ENCODE data around the gene ZNF804B.

DNA sequence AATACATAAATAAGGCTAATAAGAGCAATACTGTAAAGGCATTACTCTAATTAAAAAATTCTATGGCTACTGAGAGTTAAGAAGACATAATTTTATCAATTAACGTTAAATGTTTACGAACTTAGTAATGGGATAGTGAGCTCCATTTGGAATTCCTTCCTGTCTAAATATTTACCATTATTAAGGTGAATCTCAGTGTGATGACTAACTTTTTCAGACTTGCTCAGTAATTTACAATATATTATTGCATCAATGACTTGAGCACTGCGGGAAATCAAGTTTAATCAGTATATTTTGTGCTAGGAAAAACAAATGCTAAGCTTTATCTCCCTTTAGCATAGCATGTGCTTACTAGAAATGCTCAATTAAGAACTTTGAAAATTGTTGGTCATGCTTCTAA, 318.5 kb downstream of the ZNF804B start:
- no peak for TF ChIP-seq EZH2 (IDR thresholded peaks at IDR 0.05; ENCODE audit: borderline replicate concordance, low read depth, low read length, severe bottlenecking)
- TF ChIP-seq, protein P1, sequence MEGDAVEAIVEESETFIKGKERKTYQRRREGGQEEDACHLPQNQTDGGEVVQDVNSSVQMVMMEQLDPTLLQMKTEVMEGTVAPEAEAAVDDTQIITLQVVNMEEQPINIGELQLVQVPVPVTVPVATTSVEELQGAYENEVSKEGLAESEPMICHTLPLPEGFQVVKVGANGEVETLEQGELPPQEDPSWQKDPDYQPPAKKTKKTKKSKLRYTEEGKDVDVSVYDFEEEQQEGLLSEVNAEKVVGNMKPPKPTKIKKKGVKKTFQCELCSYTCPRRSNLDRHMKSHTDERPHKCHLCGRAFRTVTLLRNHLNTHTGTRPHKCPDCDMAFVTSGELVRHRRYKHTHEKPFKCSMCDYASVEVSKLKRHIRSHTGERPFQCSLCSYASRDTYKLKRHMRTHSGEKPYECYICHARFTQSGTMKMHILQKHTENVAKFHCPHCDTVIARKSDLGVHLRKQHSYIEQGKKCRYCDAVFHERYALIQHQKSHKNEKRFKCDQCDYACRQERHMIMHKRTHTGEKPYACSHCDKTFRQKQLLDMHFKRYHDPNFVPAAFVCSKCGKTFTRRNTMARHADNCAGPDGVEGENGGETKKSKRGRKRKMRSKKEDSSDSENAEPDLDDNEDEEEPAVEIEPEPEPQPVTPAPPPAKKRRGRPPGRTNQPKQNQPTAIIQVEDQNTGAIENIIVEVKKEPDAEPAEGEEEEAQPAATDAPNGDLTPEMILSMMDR (IDR thresholded peaks at IDR 0.05; ENCODE audit: borderline replicate concordance, extremely low read depth, low read length, poor library complexity, severe bottlenecking): no peak

Data from DND-41 (cell line).